GM18907 (cell line): ENCODE data around the gene RFX7.

ENCODE experiments used
- ATAC-seq: cut with Tn5 transposase; IDR thresholded peaks from one replicate; pipeline ENCODE4 v1.9.1; 2021; ENCODE audit warnings: mild to moderate bottlenecking, moderate library complexity; ENCODE audit not compliant: unreplicated experiment

The RFX7 gene

DNA sequence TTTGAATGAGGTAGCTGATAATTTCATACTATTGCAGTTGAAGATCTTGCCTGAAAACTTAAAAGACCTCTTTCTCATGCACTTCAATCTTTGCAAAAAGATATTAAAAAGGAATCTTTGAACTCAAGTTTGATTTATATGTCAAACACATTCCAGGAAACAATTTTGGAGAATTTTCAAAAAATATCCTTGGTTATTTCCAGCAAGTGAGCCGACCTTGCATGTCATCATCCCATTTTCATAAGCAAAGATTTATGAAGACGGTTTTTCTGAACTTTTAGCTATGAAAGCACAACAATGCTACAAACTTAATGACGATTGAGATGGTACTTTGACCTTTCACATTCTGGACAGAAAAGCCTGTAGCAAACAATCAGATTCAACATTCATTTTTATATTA, 95.6 kb downstream of the RFX7 start:
- no peak for ATAC-seq

- no peak for ATAC-seq
Observed at GRCh38 chr15:56146756-56147155, 96.9 kb downstream of the RFX7 start.

- ATAC-seq, result no peak
Observed at GRCh38 chr15:56128081-56128480, 115.6 kb downstream of the RFX7 start.

- no peak for ATAC-seq
Observed at GRCh38 chr15:56126409-56126808, 117.3 kb downstream of the RFX7 start.

DNA sequence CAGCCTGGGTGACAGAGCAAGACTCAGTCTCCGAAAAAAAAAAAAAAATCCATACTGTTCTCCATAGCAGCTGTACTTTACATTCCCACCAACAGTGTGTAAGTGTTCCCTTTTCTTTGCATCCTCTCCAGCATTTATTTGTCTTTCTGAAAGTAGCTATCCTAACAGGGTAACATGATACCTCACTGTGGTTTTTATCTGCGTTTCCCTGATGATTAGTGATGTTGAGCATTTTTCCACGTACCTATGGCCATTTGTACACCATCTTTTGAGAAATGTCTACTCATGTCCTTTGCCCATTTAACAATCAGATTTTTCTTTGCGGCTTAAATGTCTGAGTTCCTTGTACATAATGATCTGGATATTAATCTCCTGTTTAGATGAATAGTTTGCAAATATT, 119.3 kb downstream of the RFX7 start:
- no peak for ATAC-seq

DNA sequence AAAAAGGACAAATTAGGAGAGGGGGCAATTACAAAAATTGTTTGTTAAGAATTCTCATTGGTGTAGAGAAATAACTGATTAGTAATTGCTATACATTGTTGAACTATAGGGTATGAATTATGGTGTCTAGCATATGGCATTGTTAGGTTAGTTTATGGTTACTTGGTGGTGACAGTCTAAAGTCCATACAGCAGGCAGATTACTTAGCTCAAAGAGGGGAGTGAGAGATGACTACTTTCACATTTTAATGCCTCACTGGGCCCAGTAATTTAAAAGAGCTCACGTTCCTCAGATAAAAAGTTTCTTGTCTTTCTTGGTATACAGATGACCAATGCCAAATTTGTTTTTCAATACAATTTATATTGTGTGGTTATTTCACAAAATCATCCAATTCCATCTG, 137.8 kb downstream of the RFX7 start:
- no peak for ATAC-seq

DNA sequence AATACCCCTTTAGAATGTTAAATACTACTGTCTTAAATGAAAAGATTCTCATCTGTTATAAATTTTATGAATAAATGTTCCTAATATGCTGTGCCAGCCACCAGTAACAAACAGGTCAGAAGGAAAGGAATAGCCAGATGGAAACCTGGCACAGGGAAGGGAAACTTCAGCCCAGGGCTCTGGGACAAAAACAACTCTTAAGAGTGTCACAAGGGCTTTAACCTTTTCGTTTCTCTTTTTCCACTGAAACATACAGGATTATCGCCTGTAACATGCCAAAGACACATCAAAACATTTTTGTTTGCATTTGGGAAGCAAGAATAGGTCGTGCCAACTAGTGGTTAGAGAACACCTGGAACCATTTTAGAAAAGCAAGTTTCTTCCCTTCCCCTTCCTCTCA, 141.2 kb downstream of the RFX7 start:
- ATAC-seq, result no peak

DNA sequence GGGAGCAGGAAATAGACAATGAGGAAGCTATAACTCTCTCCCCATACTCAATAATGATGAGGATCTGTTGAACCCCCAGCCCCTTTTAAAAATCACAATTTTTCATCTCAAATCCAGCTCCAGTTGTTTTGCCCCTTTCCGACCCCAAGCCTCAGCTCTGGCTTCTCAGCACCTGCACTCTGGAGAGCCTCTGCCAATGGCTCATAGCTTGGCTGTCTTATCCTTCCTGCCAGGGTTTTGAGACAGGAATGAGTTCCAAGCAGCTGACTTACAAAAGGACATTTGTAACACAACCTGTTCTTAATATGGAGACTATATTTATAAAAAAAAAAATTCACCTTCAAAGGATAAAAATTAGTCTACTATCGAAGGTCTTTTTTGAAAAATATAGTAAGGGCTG, 144.4 kb downstream of the RFX7 start:
- ATAC-seq, result no peak

GRCh38 chr15:56098195-56098863, 145.3 kb downstream of the RFX7 start:
- no peak for ATAC-seq

DNA sequence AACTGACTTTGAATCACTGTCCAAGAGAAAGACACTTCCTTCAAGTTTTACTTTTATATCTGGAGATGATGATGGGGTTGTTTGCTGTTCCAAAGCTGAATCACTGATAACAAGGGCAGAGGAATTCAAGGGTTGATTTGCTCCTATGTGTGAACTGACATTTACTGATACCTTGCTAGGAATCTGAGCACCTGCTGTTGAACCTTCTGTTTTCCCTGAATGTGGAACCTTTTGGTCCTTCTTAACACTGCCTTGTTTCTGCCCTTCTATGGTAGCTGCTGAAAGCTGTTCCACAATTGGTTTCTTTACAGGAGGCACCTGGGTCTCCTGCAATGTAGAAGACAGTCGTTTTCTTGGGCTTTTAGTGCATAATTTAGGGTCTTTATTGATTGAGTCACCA, 148.3 kb downstream of the RFX7 start:
- no peak for ATAC-seq

DNA sequence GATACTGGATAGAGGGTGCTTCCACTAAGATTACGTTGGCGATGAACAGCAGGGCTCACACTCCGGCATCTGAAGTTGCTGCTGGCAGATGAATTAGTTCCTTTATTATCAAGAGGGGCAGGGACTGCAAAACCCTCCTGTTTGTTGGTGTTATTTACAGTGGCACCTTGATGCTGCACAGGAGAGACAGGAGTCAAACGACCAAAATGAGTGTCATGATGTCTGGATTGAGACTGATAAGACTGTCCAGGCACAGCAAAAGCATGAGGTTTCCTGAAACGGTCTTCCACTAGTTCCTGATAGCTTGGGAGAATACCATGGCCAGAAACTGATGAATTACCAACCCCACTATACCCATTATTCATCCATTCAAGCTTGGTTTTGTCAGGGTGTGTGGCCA, 149.5 kb downstream of the RFX7 start:
- ATAC-seq, result no peak

DNA sequence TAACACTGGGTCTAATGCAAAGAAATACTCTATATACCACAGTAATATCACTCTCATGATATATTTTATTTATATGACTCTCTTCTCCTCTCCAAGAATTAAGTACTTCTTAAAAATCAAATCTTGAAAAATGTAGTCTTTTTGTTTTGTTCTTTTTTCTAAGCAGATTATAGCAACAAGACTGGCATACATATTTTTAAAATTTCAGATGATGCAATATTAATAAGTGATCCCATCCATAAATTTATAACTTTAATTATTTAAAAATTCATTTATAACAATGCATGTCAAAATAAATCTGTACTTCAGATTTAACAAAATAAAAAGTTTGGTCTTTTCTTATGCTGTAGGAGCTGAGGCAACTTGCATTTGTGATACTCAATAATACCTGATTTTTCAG, 155.3 kb downstream of the RFX7 start:
- ATAC-seq, result no peak

DNA sequence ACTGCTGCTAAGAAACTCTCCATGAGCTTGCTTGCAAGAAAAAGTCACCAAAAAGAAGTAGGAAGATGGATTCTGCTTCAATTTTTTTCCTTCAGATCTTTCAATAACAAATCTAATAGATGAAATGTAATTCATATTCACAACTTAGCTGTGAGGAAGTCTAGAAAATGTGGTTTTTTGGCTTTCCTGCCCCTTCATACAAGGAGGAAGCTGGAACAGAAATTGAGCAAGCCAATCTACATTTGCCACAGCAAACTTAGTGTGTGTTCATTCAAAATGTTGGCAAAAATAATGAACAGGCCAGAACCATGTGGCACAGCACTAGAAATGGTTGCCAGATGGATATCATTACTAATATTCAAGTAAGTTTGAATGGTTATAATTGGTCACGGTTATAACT, 157.1 kb downstream of the RFX7 start:
- ATAC-seq, result no peak

DNA sequence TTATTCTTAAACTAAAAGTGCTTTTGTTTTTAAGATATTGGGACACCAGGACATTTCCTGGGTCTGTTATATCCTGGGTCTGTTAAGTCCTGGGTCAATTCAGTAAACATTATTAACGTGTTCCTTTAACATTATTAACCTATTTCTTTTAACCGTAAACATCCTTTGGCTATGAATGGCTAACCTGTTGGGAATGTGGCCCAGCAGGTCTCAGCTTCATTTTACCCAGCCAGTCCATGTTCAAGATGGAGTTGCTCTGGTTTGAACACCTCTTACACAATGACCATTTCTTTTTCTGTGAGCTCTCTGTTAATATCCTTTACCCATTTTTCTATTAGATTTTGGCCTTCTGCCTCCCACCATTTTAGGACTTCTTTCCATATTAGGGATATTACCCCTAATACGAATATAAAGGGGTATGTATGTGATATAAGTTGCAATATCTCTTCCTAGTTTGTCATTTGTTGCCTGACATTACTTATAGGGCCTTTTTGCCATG, 161.4 kb downstream of the RFX7 start:
- no peak for ATAC-seq

GRCh38 chr15:56077081-56077480, 166.6 kb downstream of the RFX7 start:
- ATAC-seq, result no peak

- no peak for ATAC-seq
Observed at GRCh38 chr15:56076640-56077039, 167.0 kb downstream of the RFX7 start.

DNA sequence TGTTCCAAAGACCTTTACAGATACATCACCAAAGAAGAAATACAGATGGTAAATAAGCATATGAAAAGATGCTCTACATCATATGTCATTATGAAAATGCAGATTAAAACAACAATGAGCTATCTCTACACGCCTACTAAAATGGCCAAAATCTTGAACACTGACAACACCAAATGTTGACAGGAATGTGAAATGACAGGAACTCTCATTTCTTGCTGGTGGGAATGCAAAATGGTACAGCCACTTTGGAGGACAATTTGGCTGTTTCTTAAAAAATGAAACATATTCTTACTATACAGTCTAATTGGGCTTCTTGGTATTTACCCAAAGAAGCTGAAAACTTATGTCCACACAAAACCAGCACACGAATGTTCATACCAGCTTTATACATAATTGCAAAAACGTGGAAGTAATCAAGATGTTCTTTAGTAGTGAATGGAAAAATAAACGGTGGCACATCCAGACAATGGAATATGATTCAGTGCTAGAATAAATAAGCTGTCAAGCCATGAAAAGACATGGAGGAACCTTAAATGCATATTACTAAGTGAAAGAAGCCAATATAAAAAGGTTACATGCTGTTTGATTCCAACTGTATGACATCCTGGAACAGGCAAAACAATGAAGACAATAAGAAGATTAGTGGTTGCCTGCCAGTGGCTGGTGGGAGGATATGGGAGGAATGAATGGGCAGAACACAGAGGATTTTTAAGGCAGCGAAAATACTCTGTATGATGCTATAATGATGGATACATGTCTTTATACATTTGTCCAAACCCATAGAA, 169.0 kb downstream of the RFX7 start:
- no peak for ATAC-seq

DNA sequence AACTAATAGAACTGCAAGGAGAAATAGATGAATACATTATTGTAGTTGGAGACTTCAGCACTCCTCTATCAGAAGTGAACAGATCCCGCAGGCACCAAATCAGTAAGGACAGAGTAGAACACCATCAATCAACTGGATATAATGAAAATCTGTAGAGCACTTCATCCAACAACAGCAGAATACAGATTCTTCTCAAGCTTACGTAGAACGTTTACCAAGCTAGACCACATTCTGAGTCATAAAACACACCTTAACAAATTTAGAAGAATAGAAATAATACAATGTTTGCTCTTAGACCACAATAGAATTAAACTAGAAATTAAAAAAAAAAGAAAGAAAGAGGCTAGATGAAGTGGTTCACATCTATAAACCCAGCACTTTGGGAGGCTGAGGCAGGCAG, 179.5 kb downstream of the RFX7 start:
- ATAC-seq, result no peak

DNA sequence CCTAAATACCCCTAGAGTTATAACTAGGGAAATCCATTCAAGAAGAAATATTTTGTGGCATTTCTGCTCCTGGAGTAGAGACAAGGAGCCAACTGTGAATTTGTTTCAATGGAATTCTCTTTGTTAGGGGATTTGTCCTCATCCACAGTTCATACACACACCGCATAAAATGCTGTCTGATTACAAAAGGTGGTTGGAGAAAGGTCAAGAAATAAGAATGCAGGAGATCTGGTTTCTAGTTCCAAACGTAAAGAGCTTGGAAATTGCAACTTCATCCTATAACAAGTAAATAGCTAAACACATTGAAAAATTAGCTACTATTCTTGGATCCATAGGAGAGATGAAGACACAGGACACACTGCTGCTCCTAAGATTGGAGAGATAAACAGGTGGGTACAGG, 184.0 kb downstream of the RFX7 start:
- ATAC-seq, result no peak

DNA sequence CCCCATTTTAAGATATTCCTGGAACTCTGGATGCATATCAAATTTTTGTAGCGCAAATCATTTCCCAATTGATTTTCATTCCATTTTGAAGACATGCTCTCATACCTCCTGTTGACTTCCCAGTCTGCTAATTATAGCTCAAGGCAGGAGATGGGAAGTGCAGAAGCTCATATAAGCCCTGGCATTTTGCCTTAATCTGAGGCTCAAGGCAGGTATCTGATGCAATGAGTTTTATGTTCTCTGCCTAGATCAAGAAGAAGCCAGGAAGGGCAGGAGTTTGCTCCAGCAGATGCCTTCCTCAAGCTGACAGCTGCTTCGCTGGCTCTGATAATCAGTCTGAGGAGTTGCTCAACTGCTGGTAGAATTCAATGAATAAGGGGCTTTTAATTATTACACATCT, 184.7 kb downstream of the RFX7 start:
- no peak for ATAC-seq

DNA sequence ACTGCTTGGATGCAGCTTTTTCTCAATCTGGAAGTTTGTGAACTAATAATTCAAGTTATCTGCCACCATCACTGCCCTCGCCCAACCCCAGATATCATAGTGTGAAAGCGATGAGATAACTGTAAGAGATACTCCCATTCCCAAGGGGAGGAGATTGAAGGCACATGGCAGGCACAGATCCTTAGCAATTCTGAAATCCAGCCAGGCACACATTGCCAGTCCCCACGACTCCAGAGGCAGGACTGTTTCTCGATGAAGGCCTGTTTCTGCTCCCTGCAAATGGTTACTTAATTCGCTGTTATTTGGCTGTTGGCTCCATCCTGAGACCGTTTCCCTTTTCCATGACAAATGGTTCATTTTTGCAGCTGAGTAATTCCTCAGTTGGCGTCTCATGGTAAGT, 187.1 kb downstream of the RFX7 start:
- ATAC-seq, result no peak

DNA sequence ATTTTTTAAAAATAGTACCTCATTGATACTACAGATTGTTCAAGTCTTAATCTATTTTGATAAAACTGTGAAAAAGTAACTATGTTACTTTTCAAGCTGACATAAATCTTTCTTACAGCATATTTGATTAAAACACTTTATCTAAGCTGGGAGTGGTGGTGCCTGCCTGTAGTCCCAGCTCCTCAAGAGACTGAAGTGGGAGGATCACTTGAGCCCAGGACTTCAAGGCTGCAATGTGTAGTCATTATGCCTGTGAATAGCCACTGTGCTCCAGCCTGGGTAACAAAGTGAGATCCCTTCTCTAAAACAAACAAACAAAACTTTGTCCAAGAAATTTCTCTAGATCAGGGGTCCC, 190.7 kb downstream of the RFX7 start:
- peak; percentile 21 for ATAC-seq
